ENCODE results near the gene SLIT3. TPM values are rescaled to one million over a fixed set of nuclear protein-coding genes. Genes with fewer than 3 reads are reported as not detected.

SLIT3 gene
- total RNA-seq, 1 experiment from 2014 or later = 0.10 TPM

DNA sequence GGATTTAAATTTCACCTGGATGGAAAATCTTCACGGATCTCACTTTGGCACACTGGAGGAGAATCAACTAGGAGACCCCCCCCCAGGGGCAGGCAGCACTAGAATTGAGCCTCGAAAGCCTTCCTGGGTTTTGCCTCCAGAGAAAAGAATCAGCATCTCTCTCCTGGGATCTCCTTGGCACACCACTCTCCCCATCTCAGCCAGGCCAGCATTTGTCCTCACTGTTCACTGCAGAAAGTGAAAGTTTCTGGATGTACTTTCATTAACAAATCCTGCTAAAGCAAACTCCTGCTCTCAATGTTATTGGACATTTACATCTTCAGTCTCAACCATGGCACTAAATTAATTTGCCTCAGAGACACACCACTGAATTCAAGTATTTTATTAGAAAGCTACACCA, 312.2 kb downstream of the SLIT3 start:
- DNase-seq (ENCODE audit: low read depth, low spot score) (no peak), ATAC-seq (no peak)
- H3K36me3 ChIP-seq (ENCODE audit: control insufficient read depth in 1 of 2, insufficient read depth in 2 of 2, low read length in 2 of 2) = no peaks in the 10 kb centered on the region
- no peak overlapping the region for H3K27ac ChIP-seq (ENCODE audit: low read depth, low read length)
- no peak overlapping the region for H3K4me2 ChIP-seq (ENCODE audit: low read length)
- no peaks in the 10 kb centered on the region for H3K9me3 ChIP-seq (ENCODE audit: control insufficient read depth in 1 of 2, insufficient read depth in 1 of 2, low read depth in 1 of 2, low read length in 2 of 2)
- H3K27me3 ChIP-seq (ENCODE audit: insufficient read depth, low read length) = peaks cover 56% of the 10 kb centered on the region
- BruUV-seq (replicated peaks) = no TSS peak
- H3K9me2 ChIP-seq (ENCODE audit: insufficient read depth) = no peaks in the 10 kb centered on the region
- ChIA-PET CTCF (no interaction called here), RAD21 (ENCODE audit: low non-redundant PET in 1 of 2, low total read pairs in 2 of 2, uncharacterized antibody in 2 of 2, unreplicated experiment in 2 of 2) (no interaction called here), POLR2A (no interaction called here)
- TF ChIP-seq SIN3A (IDR thresholded peaks at IDR 0.05; ENCODE audit: low read depth) (no peak), SRF (IDR thresholded peaks at IDR 0.05; ENCODE audit: low read depth) (no peak), ZFX (IDR thresholded peaks at IDR 0.05) (no peak), EGR1 (IDR thresholded peaks at IDR 0.05; ENCODE audit: low read depth) (no peak), JUND (IDR thresholded peaks at IDR 0.05) (no peak), ZNF274 (IDR thresholded peaks at IDR 0.05; ENCODE audit: low read depth, low read length) (no peak), CEBPB (IDR thresholded peaks at IDR 0.05; ENCODE audit: low read depth) (no peak), POLR2A (IDR thresholded peaks at IDR 0.05; ENCODE audit: borderline replicate concordance, extremely low read depth, insufficient read depth, insufficient read length) (no peak), SP1 (IDR thresholded peaks at IDR 0.05; ENCODE audit: low read depth) (no peak), ELF1 (IDR thresholded peaks at IDR 0.05; ENCODE audit: borderline replicate concordance, low read depth) (no peak)
- TF ChIP-seq, protein P1, sequence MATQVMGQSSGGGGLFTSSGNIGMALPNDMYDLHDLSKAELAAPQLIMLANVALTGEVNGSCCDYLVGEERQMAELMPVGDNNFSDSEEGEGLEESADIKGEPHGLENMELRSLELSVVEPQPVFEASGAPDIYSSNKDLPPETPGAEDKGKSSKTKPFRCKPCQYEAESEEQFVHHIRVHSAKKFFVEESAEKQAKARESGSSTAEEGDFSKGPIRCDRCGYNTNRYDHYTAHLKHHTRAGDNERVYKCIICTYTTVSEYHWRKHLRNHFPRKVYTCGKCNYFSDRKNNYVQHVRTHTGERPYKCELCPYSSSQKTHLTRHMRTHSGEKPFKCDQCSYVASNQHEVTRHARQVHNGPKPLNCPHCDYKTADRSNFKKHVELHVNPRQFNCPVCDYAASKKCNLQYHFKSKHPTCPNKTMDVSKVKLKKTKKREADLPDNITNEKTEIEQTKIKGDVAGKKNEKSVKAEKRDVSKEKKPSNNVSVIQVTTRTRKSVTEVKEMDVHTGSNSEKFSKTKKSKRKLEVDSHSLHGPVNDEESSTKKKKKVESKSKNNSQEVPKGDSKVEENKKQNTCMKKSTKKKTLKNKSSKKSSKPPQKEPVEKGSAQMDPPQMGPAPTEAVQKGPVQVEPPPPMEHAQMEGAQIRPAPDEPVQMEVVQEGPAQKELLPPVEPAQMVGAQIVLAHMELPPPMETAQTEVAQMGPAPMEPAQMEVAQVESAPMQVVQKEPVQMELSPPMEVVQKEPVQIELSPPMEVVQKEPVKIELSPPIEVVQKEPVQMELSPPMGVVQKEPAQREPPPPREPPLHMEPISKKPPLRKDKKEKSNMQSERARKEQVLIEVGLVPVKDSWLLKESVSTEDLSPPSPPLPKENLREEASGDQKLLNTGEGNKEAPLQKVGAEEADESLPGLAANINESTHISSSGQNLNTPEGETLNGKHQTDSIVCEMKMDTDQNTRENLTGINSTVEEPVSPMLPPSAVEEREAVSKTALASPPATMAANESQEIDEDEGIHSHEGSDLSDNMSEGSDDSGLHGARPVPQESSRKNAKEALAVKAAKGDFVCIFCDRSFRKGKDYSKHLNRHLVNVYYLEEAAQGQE (IDR thresholded peaks at IDR 0.05; ENCODE audit: low read depth) = no peak
- TF ChIP-seq, protein P2, sequence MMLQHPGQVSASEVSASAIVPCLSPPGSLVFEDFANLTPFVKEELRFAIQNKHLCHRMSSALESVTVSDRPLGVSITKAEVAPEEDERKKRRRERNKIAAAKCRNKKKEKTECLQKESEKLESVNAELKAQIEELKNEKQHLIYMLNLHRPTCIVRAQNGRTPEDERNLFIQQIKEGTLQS (IDR thresholded peaks at IDR 0.05) = no peak
- TF ChIP-seq, protein P3, sequence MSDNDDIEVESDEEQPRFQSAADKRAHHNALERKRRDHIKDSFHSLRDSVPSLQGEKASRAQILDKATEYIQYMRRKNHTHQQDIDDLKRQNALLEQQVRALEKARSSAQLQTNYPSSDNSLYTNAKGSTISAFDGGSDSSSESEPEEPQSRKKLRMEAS (IDR thresholded peaks at IDR 0.05) = no peak
- H3K4me3 ChIP-seq (replicated peaks in 1 of 2; ENCODE audit: low read depth in 1 of 2, low read length in 2 of 2) = no peak overlapping the region
- intact Hi-C loops (cut with micrococcal nuclease) = loop anchor here (5.0 to 10.0 kb wide), 3 partner anchors 166 to 1226 kb away; no protein-coding TSS in a partner anchor
- no peaks in the 10 kb centered on the region for H3K4me1 ChIP-seq (ENCODE audit: control insufficient read depth in 1 of 2, insufficient read depth in 2 of 2, low read length in 2 of 2)
- H2AFZ ChIP-seq (ENCODE audit: low read depth, low read length, poor library complexity, severe bottlenecking) = no peak overlapping the region
- no peaks in the 10 kb centered on the region for H4K20me1 ChIP-seq (ENCODE audit: insufficient read depth)
- no peaks in the 10 kb centered on the region for H3K79me2 ChIP-seq (ENCODE audit: insufficient read depth, low read length)
- no peak overlapping the region for H3K9ac ChIP-seq (ENCODE audit: low read length)

All from HCT116 (cell line).